HepG2 (cell line): Measurements from ENCODE around the gene NCOA6. TPM values are rescaled to one million over a fixed set of nuclear protein-coding genes. Genes with fewer than 3 reads are reported as not detected.
A peak's percentile ranks its signal among the peaks of the same experiment; 100 is the strongest.

ENCODE experiments used
- CREB1 ChIP-seq, 2 experiments: fragments of 450-650 bp in 1 of 2; IDR thresholded peaks; 2 replicates each; pipeline ENCODE4 v1.6.1; 2016 to 2017; ENCODE audit warnings: control low read depth in 1 of 2, mild to moderate bottlenecking in 1 of 2, missing compliant biosample characterization in 1 of 2, missing genetic modification characterization in 1 of 2
- ETV6 ChIP-seq: sonication (generic); formaldehyde crosslinking; conservative IDR thresholded peaks from 2 replicates; pipeline ENCODE4 v1.4.0; 2020; ENCODE audit warnings: missing genetic modification reagents
- NAIF1 ChIP-seq: sonication (generic); formaldehyde crosslinking; IDR thresholded peaks from 2 replicates; pipeline ENCODE4 v1.5.0; 2020; ENCODE audit warnings: mild to moderate bottlenecking, missing genetic modification reagents, borderline replicate concordance
- PHF21A ChIP-seq: sonication (generic); formaldehyde crosslinking; IDR thresholded peaks from 2 replicates; pipeline ENCODE4 v1.5.0; 2020; ENCODE audit warnings: mild to moderate bottlenecking, missing genetic modification reagents
- TGIF2 ChIP-seq: IDR thresholded peaks from 2 replicates; pipeline ENCODE4 v1.6.1; 2016; ENCODE audit warnings: control low read depth, missing compliant biosample characterization
- TRIM24 ChIP-seq: sonication (generic); formaldehyde crosslinking; IDR thresholded peaks from 2 replicates; pipeline ENCODE4 v1.8.0; 2022; ENCODE audit warnings: mild to moderate bottlenecking, missing genetic modification reagents
- ZBTB21 ChIP-seq: sonication (generic); formaldehyde crosslinking; IDR thresholded peaks from 2 replicates; pipeline ENCODE4 v1.4.0; 2020; ENCODE audit warnings: missing genetic modification reagents
- ZFYVE20 ChIP-seq: sonication (generic); formaldehyde crosslinking; IDR thresholded peaks from 2 replicates; pipeline ENCODE4 v1.8.0; 2023; ENCODE audit warnings: low read depth, mild to moderate bottlenecking, moderate library complexity, missing genetic modification reagents, borderline replicate concordance
- ZNF207 ChIP-seq: fragments of 450-650 bp; IDR thresholded peaks from 2 replicates; pipeline ENCODE4 v1.6.1; 2016; ENCODE audit warnings: antibody characterized with exemption, borderline replicate concordance
- ZNF510 ChIP-seq: sonication (generic); formaldehyde crosslinking; IDR thresholded peaks from 2 replicates; pipeline ENCODE4 v1.4.0; 2020; ENCODE audit warnings: low read depth, mild to moderate bottlenecking, missing genetic modification reagents
- ZNF546 ChIP-seq: sonication (generic); formaldehyde crosslinking; conservative IDR thresholded peaks from 2 replicates; pipeline ENCODE4 v1.8.1; 2023; ENCODE audit warnings: mild to moderate bottlenecking, missing genetic modification reagents
- polyA plus RNA-seq, 8 experiments: library from polyadenylated mRNA; depleted of rRNA in 3 of 8; stranded (reverse) in 7 of 8; unstranded in 1 of 8; fragments of >200 nt; fragmentation: Illumina TruSeq in 4 of 8; extraction: Trizol in 4 of 8; gene quantifications; 2 replicates each; pipeline versions ENCODE4 v1.2.1 to v1.2.3, GENCODE V29; 2011 to 2016; ENCODE audit warnings: low read depth in 4 of 8, missing spikeins in 1 of 8, mixed read lengths in 1 of 8; ENCODE audit not compliant: insufficient read depth in 1 of 8
- total RNA-seq, 5 experiments: library from RNA; depleted of rRNA; stranded (reverse); fragments of >200 nt; fragmentation: Illumina TruSeq; extraction: Trizol; gene quantifications; 2 replicates each; pipeline ENCODE4 v1.2.3, GENCODE V29; 2016; ENCODE audit warnings: low read depth in 1 of 5
- TF ChIP-seq, protein P1 (sequence below): sonication (generic); formaldehyde crosslinking; IDR thresholded peaks from 2 replicates; pipeline ENCODE4 v1.4.0; 2020; ENCODE audit warnings: missing genetic modification reagents
- TF ChIP-seq, protein P2 (sequence below): sonication (generic); formaldehyde crosslinking; IDR thresholded peaks from 2 replicates; pipeline ENCODE4 v1.5.1; 2020; ENCODE audit warnings: missing genetic modification reagents, mild to moderate bottlenecking, borderline replicate concordance
- TF ChIP-seq, protein P3 (sequence below): sonication (generic); formaldehyde crosslinking; IDR thresholded peaks from 2 replicates; pipeline ENCODE4 v1.8.0; 2022; ENCODE audit warnings: mild to moderate bottlenecking, missing genetic modification reagents
- TF ChIP-seq, protein P4 (sequence below): IDR thresholded peaks from 2 replicates; pipeline ENCODE4 v1.6.1; 2016

The NCOA6 gene
- total and polyA plus RNA-seq, 2 of the 13 experiments (the other 11 are each of a cell fraction or from before 2014, with no cell fraction given) = 11.2 to 29.3 TPM

- TF ChIP-seq, protein P1, sequence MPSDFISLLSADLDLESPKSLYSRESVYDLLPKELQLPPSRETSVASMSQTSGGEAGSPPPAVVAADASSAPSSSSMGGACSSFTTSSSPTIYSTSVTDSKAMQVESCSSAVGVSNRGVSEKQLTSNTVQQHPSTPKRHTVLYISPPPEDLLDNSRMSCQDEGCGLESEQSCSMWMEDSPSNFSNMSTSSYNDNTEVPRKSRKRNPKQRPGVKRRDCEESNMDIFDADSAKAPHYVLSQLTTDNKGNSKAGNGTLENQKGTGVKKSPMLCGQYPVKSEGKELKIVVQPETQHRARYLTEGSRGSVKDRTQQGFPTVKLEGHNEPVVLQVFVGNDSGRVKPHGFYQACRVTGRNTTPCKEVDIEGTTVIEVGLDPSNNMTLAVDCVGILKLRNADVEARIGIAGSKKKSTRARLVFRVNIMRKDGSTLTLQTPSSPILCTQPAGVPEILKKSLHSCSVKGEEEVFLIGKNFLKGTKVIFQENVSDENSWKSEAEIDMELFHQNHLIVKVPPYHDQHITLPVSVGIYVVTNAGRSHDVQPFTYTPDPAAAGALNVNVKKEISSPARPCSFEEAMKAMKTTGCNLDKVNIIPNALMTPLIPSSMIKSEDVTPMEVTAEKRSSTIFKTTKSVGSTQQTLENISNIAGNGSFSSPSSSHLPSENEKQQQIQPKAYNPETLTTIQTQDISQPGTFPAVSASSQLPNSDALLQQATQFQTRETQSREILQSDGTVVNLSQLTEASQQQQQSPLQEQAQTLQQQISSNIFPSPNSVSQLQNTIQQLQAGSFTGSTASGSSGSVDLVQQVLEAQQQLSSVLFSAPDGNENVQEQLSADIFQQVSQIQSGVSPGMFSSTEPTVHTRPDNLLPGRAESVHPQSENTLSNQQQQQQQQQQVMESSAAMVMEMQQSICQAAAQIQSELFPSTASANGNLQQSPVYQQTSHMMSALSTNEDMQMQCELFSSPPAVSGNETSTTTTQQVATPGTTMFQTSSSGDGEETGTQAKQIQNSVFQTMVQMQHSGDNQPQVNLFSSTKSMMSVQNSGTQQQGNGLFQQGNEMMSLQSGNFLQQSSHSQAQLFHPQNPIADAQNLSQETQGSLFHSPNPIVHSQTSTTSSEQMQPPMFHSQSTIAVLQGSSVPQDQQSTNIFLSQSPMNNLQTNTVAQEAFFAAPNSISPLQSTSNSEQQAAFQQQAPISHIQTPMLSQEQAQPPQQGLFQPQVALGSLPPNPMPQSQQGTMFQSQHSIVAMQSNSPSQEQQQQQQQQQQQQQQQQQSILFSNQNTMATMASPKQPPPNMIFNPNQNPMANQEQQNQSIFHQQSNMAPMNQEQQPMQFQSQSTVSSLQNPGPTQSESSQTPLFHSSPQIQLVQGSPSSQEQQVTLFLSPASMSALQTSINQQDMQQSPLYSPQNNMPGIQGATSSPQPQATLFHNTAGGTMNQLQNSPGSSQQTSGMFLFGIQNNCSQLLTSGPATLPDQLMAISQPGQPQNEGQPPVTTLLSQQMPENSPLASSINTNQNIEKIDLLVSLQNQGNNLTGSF (CRISPR knock-in tag) = no peak
- TF ChIP-seq TGIF2 (CRISPR knock-in tag) (0 out of 2 replicates have a peak, but pooled peaks have one; percentile 39), PHF21A (CRISPR knock-in tag) (peak; percentile 80), CREB1 (IDR thresholded peaks at IDR 0.05) (no peak), CREB1 (CRISPR knock-in tag; IDR thresholded peaks at IDR 0.05) (peak; percentile 55), ZBTB21 (CRISPR knock-in tag) (no peak; the same call in 1 of the 2 replicates), ZNF207 (no peak), ZNF546 (CRISPR knock-in tag) (no peak), ZNF510 (no peak; the same call in 1 of the 2 replicates), ETV6 (CRISPR knock-in tag) (no peak), ZFYVE20 (no peak), TRIM24 (CRISPR knock-in tag) (no peak), NAIF1 (CRISPR knock-in tag) (0 out of 2 replicates have a peak, but pooled peaks have one; percentile 80)
- TF ChIP-seq, protein P2, sequence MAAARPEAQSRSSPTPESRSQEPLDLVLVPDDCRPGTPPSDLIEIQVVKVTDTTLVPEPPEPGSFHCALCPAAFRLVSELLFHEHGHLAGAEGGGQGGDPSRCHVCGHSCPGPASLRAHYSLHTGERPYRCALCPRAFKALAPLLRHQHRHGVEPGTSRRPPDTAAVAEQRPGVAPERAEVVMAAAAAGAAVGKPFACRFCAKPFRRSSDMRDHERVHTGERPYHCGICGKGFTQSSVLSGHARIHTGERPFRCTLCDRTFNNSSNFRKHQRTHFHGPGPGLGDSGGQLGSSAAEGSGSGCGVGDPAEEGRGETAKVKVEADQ (CRISPR knock-in tag) = no peak
- TF ChIP-seq, protein P3, sequence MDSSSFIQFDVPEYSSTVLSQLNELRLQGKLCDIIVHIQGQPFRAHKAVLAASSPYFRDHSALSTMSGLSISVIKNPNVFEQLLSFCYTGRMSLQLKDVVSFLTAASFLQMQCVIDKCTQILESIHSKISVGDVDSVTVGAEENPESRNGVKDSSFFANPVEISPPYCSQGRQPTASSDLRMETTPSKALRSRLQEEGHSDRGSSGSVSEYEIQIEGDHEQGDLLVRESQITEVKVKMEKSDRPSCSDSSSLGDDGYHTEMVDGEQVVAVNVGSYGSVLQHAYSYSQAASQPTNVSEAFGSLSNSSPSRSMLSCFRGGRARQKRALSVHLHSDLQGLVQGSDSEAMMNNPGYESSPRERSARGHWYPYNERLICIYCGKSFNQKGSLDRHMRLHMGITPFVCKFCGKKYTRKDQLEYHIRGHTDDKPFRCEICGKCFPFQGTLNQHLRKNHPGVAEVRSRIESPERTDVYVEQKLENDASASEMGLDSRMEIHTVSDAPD (CRISPR knock-in tag) = peak; percentile 90
- TF ChIP-seq, protein P4, sequence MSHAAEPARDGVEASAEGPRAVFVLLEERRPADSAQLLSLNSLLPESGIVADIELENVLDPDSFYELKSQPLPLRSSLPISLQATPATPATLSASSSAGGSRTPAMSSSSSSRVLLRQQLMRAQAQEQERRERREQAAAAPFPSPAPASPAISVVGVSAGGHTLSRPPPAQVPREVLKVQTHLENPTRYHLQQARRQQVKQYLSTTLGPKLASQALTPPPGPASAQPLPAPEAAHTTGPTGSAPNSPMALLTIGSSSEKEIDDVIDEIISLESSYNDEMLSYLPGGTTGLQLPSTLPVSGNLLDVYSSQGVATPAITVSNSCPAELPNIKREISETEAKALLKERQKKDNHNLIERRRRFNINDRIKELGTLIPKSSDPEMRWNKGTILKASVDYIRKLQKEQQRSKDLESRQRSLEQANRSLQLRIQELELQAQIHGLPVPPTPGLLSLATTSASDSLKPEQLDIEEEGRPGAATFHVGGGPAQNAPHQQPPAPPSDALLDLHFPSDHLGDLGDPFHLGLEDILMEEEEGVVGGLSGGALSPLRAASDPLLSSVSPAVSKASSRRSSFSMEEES (CRISPR knock-in tag) = no peak
These were observed 108.0 kb downstream of the NCOA6 start (continued) for GRCh38 chr20:34717230-34718095.
